ENCODE measurements around the gene DHPS. TPM values are rescaled to one million over a fixed set of nuclear protein-coding genes. Genes with fewer than 3 reads are reported as not detected.

The DHPS gene
- total RNA-seq, result 100 to 1,000 TPM; 113 TPM

DNA sequence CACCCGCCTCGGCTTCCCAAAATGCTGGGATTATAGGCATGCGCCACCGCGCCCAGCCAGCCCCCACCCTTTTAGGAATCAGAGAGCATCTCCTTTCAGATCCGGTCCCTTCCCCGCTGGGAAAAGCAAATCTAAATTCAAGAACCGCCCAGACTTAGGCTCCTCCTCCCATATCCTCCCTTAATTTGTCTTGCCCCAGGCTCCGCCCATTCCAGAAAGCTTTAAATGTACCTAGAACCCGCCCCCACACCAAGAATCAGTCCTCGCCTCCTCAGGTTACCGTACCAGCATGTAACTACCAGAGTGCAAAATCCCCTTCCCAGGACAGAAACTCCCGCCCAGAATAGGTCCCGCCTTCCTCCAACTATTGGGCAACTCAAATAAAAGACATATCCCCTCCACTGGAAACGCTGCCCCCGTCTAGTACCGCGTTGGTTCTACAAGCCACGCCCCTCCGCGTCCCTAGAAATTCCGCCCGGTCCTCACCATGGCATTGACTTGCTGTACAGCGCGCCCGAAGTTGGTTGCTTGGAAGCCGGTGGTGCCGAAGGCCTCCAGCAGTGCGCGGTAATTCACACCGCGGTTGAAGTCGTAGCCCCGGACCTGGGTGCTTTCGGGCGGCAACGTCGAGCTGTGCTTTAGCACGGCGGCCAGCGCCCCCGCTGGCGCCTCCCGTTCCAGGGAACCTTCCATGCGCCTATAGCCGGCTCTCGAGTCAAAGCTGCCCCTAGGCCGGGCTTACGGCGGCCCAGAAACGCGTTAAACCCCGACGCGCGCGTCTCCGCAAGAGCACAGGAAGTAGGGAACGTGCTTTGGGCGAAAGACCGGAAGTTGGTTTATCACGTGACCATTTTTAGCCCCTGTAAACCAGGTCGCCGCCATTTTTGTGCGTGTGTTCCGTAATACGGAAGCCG is at the start of gene DHPS:
TSS of gene DHPS (minus strand) at position 807 of the 914 bp plus-strand sequence. CDS start at position 693, 114 bp downstream.
- TF ChIP-seq, protein P1, sequence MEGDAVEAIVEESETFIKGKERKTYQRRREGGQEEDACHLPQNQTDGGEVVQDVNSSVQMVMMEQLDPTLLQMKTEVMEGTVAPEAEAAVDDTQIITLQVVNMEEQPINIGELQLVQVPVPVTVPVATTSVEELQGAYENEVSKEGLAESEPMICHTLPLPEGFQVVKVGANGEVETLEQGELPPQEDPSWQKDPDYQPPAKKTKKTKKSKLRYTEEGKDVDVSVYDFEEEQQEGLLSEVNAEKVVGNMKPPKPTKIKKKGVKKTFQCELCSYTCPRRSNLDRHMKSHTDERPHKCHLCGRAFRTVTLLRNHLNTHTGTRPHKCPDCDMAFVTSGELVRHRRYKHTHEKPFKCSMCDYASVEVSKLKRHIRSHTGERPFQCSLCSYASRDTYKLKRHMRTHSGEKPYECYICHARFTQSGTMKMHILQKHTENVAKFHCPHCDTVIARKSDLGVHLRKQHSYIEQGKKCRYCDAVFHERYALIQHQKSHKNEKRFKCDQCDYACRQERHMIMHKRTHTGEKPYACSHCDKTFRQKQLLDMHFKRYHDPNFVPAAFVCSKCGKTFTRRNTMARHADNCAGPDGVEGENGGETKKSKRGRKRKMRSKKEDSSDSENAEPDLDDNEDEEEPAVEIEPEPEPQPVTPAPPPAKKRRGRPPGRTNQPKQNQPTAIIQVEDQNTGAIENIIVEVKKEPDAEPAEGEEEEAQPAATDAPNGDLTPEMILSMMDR (IDR thresholded peaks at IDR 0.05), result no peak
- CTCF ChIA-PET, result interaction anchor here (1.4 to 3.2 kb wide), 3 partner anchors 9 to 167 kb away, joined by 3 to 20 read pairs (median 10); no protein-coding TSS in a partner anchor
- POLR2A ChIA-PET, result interaction anchor here (0.5 to 3.7 kb wide), 16 partner anchors 9 to 282 kb away, joined by 3 to 38 read pairs (median 4); partner anchors contain the start of genes FBXW9, GET3, MAN2B1 and TNPO2
- Mint-ChIP-seq H3K4me1 (ENCODE audit: low read depth) (peaks cover 25% of the 10 kb centered on the region), H3K9me3 (no peaks in the 10 kb centered on the region), H3K4me3 (peak within 1 kb of the TSS; percentile 93), H3K36me3 (ENCODE audit: low read depth) (peaks cover 25% of the 10 kb centered on the region), H3K27ac (peak within 1 kb of the TSS; percentile 94), H3K27me3 (no peaks in the 10 kb centered on the region)
- DNase-seq (peak; percentile 97), ATAC-seq (peak; percentile 89)
- intact Hi-C loops (cut with micrococcal nuclease), result no loop called here

DNA sequence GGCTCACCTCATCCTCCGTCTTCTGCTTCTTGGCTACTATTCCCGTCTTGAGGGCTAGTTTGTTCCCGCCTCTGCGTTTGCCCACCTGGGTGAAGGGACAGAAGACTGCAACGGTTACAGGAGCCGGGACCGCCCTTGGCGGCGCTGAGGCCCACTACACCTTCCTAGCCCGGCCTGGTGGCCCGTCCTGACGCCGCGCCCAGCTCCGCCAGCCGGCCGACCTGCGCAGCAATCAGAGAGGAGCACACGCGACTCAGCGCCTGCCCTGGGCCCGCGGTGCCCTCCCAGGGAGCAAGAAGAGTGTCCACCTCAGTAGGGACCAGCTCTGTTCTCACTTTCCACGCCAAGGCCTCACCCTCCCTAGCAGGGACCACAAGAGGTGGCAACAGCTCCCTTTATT is 49.7 kb upstream of the DHPS start:
- TF ChIP-seq, protein P1 (IDR thresholded peaks at IDR 0.05), result no peak
- CTCF ChIA-PET, result interaction anchor here (0.6 to 2.6 kb wide), 5 partner anchors 8 to 65 kb away, joined by 3 to 14 read pairs (median 4); partner anchors contain the start of gene TNPO2
- intact Hi-C loops (cut with micrococcal nuclease), result no loop called here
- POLR2A ChIA-PET, result interaction anchor here (0.5 to 8.9 kb wide), 6 partner anchors 8 to 117 kb away, joined by 3 to 160 read pairs (median 3); partner anchors contain the start of genes JUNB and TNPO2
- no peak overlapping the region for H3K4me3 Mint-ChIP-seq
- peaks cover 44% of the 10 kb centered on the region for H3K36me3 Mint-ChIP-seq (ENCODE audit: low read depth)
- no peak overlapping the region for H3K27ac Mint-ChIP-seq
- no peaks in the 10 kb centered on the region for H3K27me3 Mint-ChIP-seq
- H3K4me1 Mint-ChIP-seq (ENCODE audit: low read depth), result peaks cover 29% of the 10 kb centered on the region
- ATAC-seq (no peak), DNase-seq (no peak)
- no peaks in the 10 kb centered on the region for H3K9me3 Mint-ChIP-seq

- Mint-ChIP-seq H3K36me3 (ENCODE audit: low read depth) (peaks cover 44% of the 10 kb centered on the region), H3K4me1 (ENCODE audit: low read depth) (peaks cover 25% of the 10 kb centered on the region), H3K27ac (no peak overlapping the region), H3K4me3 (no peak overlapping the region), H3K9me3 (no peaks in the 10 kb centered on the region), H3K27me3 (no peaks in the 10 kb centered on the region)
- ChIA-PET POLR2A (interaction anchor here (8.9 kb wide), 1 partner anchor 7 kb away, joined by 160 read pairs; the partner anchor contains the start of gene TNPO2), CTCF (interaction anchor here (1.5 to 2.6 kb wide), 2 partner anchors 28 to 63 kb away, joined by 4 to 14 read pairs; no protein-coding TSS in a partner anchor)
- TF ChIP-seq, protein P1 (IDR thresholded peaks at IDR 0.05), result no peak
- DNase-seq (no peak), ATAC-seq (no peak)
- intact Hi-C loops (cut with micrococcal nuclease), result no loop called here
These were observed 48.4 kb upstream of the DHPS start for GRCh38 chr19:12730064-12730463.

DNA sequence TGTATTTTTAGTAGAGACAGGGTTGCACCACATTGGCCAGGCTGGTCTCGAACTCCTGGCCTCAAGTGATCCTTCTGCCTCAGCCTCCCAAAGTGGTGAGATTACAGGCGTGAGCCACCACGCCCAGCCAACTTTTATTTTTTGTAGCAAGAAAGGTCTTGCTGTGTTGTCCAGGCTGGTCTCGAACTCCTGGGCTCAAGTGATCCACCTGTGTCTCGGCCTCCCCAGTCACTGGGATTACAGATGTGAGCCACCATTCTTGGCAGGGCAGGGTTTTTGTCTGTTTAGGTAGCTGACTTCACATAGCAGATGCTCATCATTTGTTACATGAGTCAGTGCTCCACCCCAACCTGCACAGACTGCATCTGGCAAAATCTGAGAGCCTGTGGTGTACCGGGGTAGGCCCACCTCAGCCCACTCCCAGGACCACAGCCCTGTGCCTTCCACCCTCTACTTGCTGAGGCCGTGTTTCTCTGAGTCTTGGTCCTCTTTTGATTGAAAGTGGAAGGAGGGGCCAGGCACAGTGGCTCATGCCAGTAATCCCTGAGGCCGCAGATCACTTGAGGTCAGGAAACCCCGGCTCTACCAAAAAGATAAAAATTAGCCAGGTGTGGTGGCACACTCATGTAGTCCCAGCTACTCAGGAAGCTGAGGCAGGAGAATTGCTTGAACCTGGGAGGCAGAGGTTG is 46.2 kb upstream of the DHPS start:
- ATAC-seq, result no peak
- CTCF ChIA-PET, result interaction anchor here (1.6 to 1.7 kb wide), 2 partner anchors 11 to 68 kb away, joined by 3 to 4 read pairs; no protein-coding TSS in a partner anchor

More for the DNA sequence above, 46.2 kb upstream of the DHPS start:
- Mint-ChIP-seq H3K27ac (no peak overlapping the region), H3K4me3 (no peak overlapping the region), H3K9me3 (no peaks in the 10 kb centered on the region), H3K36me3 (ENCODE audit: low read depth) (peaks cover 36% of the 10 kb centered on the region), H3K27me3 (no peaks in the 10 kb centered on the region), H3K4me1 (ENCODE audit: low read depth) (peaks cover 24% of the 10 kb centered on the region)
- intact Hi-C loops (cut with micrococcal nuclease), result no loop called here
- TF ChIP-seq, protein P1 (IDR thresholded peaks at IDR 0.05), result no peak
- DNase-seq, result no peak
- POLR2A ChIA-PET, result interaction anchor here (2.0 kb wide), 1 partner anchor 64 kb away, joined by 6 read pairs; the partner anchor contains the start of gene JUNB
